SK-N-SH (cell line): ENCODE data around the gene PRR12. TPM values are rescaled to one million over a fixed set of nuclear protein-coding genes. Genes with fewer than 3 reads are reported as not detected.

Source experiments
- CTCF ChIA-PET: fragments of 300-600, 350-600 bp; formaldehyde crosslinking; extraction: SDS; loops from one replicate; lab custom pipeline; 2021; lab: Yijun Ruan, JAX
- POLR2A ChIA-PET: fragments of 350-600 bp; sonication (Branson Sonifier 250); formaldehyde crosslinking; extraction: SDS; loops from one replicate; lab custom pipeline; 2020; ENCODE audit warnings: antibody characterized with exemption, inconsistent platforms; lab: Yijun Ruan, JAX
- DNase-seq: peaks from one replicate; pipeline ENCODE4 v3.0.0; 2012
- H2AFZ ChIP-seq: fragments of 200-600 bp; sonication (generic); 2 replicates; pipeline ENCODE4 v1.8.1; 2016; ENCODE audit warnings: antibody characterized with exemption, mild to moderate bottlenecking, low read depth
- H3F3A ChIP-seq: fragments of 200-600 bp; sonication (generic); replicated peaks from 2 replicates; pipeline ENCODE3; 2016; ENCODE audit warnings: antibody characterized with exemption, mild to moderate bottlenecking; ENCODE audit not compliant: insufficient read depth
- H3K27ac ChIP-seq, 2 experiments: fragments of 200-500 bp in 1 of 2; fragments of 200-600 bp in 1 of 2; sonication (Bioruptor generic) in 1 of 2; sonication (generic), shearing (Covaris generic) in 1 of 2; 2 replicates each; pipeline versions ENCODE4 v1.5.1 to v1.6.1; 2014 to 2016; ENCODE audit warnings: low read depth in 2 of 2, inconsistent platforms in 1 of 2, low read length in 1 of 2, mild to moderate bottlenecking in 1 of 2, mixed read lengths in 1 of 2
- H3K27me3 ChIP-seq: fragments of 200-600 bp; sonication (generic), shearing (Covaris generic); 2 replicates; pipeline ENCODE4 v1.6.1; 2016; ENCODE audit warnings: mixed run types; ENCODE audit not compliant: insufficient read depth
- H3K36me3 ChIP-seq, 2 experiments: fragments of 200-500 bp in 1 of 2; fragments of 200-600 bp in 1 of 2; sonication (Bioruptor generic) in 1 of 2; sonication (generic) in 1 of 2; replicated peaks in 1 of 2; 2 replicates each; pipeline versions ENCODE3 to v1.5.1; 2014 to 2016; ENCODE audit warnings: low read length in 1 of 2, mild to moderate bottlenecking in 1 of 2; ENCODE audit not compliant: insufficient read depth in 2 of 2, control insufficient read depth in 1 of 2
- H3K4me1 ChIP-seq, 2 experiments: fragments of 200-500 bp in 1 of 2; fragments of 200-600 bp in 1 of 2; sonication (Bioruptor generic) in 1 of 2; sonication (generic), shearing (Covaris generic) in 1 of 2; 2 replicates each; pipeline versions ENCODE4 v1.5.1 to v1.6.1; 2014 to 2016; ENCODE audit warnings: low read depth in 1 of 2, low read length in 1 of 2, mixed run types in 1 of 2; ENCODE audit not compliant: insufficient read depth in 2 of 2, control insufficient read depth in 1 of 2
- H3K4me2 ChIP-seq: fragments of 200-600 bp; sonication (generic), shearing (Covaris generic); 2 replicates; pipeline ENCODE4 v1.6.1; 2017; ENCODE audit warnings: mixed run types
- H3K4me3 ChIP-seq, 2 experiments: fragments of 200-500 bp in 1 of 2; fragments of 200-600 bp in 1 of 2; sonication (Bioruptor generic) in 1 of 2; sonication (generic), shearing (Covaris generic) in 1 of 2; 2 replicates each; pipeline versions ENCODE4 v1.5.1 to v1.8.1; 2014 to 2016; ENCODE audit warnings: low read depth in 2 of 2, inconsistent platforms in 1 of 2, low read length in 1 of 2, mild to moderate bottlenecking in 1 of 2, mixed read lengths in 1 of 2, moderate library complexity in 1 of 2
- H3K79me2 ChIP-seq: fragments of 200-600 bp; sonication (generic); 2 replicates; pipeline ENCODE4 v1.8.1; 2017; ENCODE audit warnings: mild to moderate bottlenecking; ENCODE audit not compliant: insufficient read depth
- H3K9ac ChIP-seq: fragments of 200-600 bp; sonication (generic); 2 replicates; pipeline ENCODE4 v1.6.1; 2017; ENCODE audit warnings: mixed run types
- H3K9me2 ChIP-seq: fragments of 200-600 bp; sonication (generic); 2 replicates; pipeline ENCODE4 v1.6.1; 2017; ENCODE audit warnings: mixed run types
- H3K9me3 ChIP-seq: fragments of 200-600 bp; sonication (generic); 2 replicates; pipeline ENCODE4 v1.6.1; 2017; ENCODE audit warnings: mixed run types, mild to moderate bottlenecking, moderate library complexity
- H4K20me1 ChIP-seq: fragments of 200-600 bp; sonication (generic); 2 replicates; pipeline ENCODE4 v1.6.1; 2017; ENCODE audit warnings: mild to moderate bottlenecking, mixed run types; ENCODE audit not compliant: insufficient read depth
- ELF1 ChIP-seq: IDR thresholded peaks from 2 replicates; pipeline ENCODE4 v1.4.0; 2012
- FOSL2 ChIP-seq: IDR thresholded peaks from 2 replicates; pipeline ENCODE4 v1.4.0; 2012; ENCODE audit warnings: low read depth, mild to moderate bottlenecking, moderate library complexity, borderline replicate concordance
- GABPA ChIP-seq: IDR thresholded peaks from 2 replicates; pipeline ENCODE4 v1.4.0; 2012; ENCODE audit warnings: low read depth, mild to moderate bottlenecking
- GATA2 ChIP-seq: sonication (generic); formaldehyde crosslinking; IDR thresholded peaks from 2 replicates; pipeline ENCODE4 v1.5.0; 2020; ENCODE audit warnings: mild to moderate bottlenecking, missing genetic modification reagents
- JUND ChIP-seq: IDR thresholded peaks from 2 replicates; pipeline ENCODE4 v1.4.0; 2012
- MAX ChIP-seq: IDR thresholded peaks from 2 replicates; pipeline ENCODE4 v1.4.0; 2012; ENCODE audit warnings: low read depth
- MEF2A ChIP-seq: IDR thresholded peaks from 2 replicates; pipeline ENCODE4 v1.4.0; 2012; ENCODE audit warnings: low read depth, borderline replicate concordance
- MXI1 ChIP-seq: IDR thresholded peaks from 2 replicates; pipeline ENCODE4 v1.6.1; 2012; ENCODE audit warnings: mild to moderate bottlenecking, low read depth, low read length, improper control_type of control experiment
- NFIC ChIP-seq: IDR thresholded peaks from 2 replicates; pipeline ENCODE4 v1.4.0; 2012; ENCODE audit warnings: borderline replicate concordance
- POLR2AphosphoS5 ChIP-seq: IDR thresholded peaks from 2 replicates; pipeline ENCODE4 v1.6.1; 2012; ENCODE audit warnings: low read depth, low read length
- RAD21 ChIP-seq: IDR thresholded peaks from 2 replicates; pipeline ENCODE4 v1.6.1; 2012; ENCODE audit warnings: mild to moderate bottlenecking, low read length
- TCF12 ChIP-seq: IDR thresholded peaks from 2 replicates; pipeline ENCODE4 v1.4.0; 2012
- TEAD4 ChIP-seq: IDR thresholded peaks from 2 replicates; pipeline ENCODE4 v1.4.0; 2012; ENCODE audit warnings: mild to moderate bottlenecking, borderline replicate concordance; ENCODE audit not compliant: insufficient read depth
- USF1 ChIP-seq: IDR thresholded peaks from 2 replicates; pipeline ENCODE4 v1.4.0; 2012; ENCODE audit warnings: low read depth, borderline replicate concordance
- YY1 ChIP-seq: IDR thresholded peaks from 2 replicates; pipeline ENCODE4 v1.4.0; 2012; ENCODE audit warnings: low read depth, mild to moderate bottlenecking
- ZBTB33 ChIP-seq: IDR thresholded peaks from 2 replicates; pipeline ENCODE4 v1.4.0; 2012; ENCODE audit warnings: low read depth, borderline replicate concordance
- WGBS: methylation state at CpG from one replicate; pipeline ENCODE4 v1.1.6; 2017; ENCODE audit warnings: low lambda C conversion rate; 5-methylcytosine and 5-hydroxymethylcytosine counted together
- polyA plus RNA-seq, 3 experiments: library from polyadenylated mRNA; depleted of rRNA; stranded (reverse); fragments of >200 nt; gene quantifications; 2 replicates each; pipeline ENCODE4 v1.2.3, GENCODE V29; 2012
- TF ChIP-seq, protein P1 (sequence below): fragments of 200-600 bp; sonication (generic); IDR thresholded peaks from 2 replicates; pipeline ENCODE4 v1.6.1; 2017; ENCODE audit warnings: antibody characterized with exemption, mild to moderate bottlenecking, moderate library complexity
- TF ChIP-seq, protein P2 (sequence below): fragments of 150-350 bp; IDR thresholded peaks from 2 replicates; pipeline ENCODE4 v1.6.1; 2016; ENCODE audit warnings: mild to moderate bottlenecking, low read depth, low read length

PRR12 gene
- polyA plus RNA-seq, 1 of the 3 experiments (the other 2 are of a cell fraction) = 1.7 TPM

DNA sequence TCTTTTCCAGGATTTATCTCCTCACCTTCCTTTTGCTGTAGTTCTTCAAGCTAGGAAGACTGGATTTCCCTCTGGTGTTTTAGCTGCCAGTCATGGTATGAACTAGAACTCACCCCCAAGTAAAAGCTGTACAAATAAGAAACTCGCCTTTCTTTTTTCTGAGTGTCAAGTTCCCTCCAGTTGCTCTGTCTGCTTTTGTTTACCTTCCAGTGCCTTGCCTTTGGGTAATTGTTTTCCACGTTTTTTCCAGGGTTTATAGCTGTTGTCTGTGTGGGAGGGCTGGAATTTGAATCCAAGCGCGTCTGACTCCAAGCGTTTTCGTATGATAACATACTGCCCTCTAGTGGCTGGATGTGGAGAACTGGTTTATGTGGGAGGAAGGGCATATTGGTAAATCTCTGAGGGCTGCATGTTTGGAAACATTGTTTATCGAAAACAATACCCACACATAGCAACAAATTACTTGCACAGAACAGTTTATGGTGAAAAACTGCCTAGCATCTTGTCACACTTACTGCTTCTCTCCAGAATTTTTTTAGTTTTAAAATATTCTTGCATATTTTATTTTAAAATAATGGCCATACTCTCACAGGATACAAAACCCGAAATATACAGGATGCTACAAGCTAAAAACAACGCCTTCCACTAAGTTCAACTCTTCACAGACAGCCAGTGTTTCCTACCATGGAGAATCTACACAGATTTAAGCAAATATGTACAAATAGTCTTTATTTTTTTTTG lies 44.0 kb upstream of the PRR12 start (continued):
- TF ChIP-seq, protein P1, sequence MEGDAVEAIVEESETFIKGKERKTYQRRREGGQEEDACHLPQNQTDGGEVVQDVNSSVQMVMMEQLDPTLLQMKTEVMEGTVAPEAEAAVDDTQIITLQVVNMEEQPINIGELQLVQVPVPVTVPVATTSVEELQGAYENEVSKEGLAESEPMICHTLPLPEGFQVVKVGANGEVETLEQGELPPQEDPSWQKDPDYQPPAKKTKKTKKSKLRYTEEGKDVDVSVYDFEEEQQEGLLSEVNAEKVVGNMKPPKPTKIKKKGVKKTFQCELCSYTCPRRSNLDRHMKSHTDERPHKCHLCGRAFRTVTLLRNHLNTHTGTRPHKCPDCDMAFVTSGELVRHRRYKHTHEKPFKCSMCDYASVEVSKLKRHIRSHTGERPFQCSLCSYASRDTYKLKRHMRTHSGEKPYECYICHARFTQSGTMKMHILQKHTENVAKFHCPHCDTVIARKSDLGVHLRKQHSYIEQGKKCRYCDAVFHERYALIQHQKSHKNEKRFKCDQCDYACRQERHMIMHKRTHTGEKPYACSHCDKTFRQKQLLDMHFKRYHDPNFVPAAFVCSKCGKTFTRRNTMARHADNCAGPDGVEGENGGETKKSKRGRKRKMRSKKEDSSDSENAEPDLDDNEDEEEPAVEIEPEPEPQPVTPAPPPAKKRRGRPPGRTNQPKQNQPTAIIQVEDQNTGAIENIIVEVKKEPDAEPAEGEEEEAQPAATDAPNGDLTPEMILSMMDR = peak; percentile 87
- no peak for TF ChIP-seq POLR2AphosphoS5
- no peak for TF ChIP-seq TCF12
- no peak for TF ChIP-seq JUND
- TF ChIP-seq RAD21 = peak; percentile 94
- TF ChIP-seq GATA2 = no peak
- TF ChIP-seq FOSL2 = no peak
- TF ChIP-seq ZBTB33 = no peak
- TF ChIP-seq YY1 = no peak
- TF ChIP-seq USF1 = no peak
- peak; percentile 42; the same call in 1 of the 2 replicates for TF ChIP-seq MAX

DNA sequence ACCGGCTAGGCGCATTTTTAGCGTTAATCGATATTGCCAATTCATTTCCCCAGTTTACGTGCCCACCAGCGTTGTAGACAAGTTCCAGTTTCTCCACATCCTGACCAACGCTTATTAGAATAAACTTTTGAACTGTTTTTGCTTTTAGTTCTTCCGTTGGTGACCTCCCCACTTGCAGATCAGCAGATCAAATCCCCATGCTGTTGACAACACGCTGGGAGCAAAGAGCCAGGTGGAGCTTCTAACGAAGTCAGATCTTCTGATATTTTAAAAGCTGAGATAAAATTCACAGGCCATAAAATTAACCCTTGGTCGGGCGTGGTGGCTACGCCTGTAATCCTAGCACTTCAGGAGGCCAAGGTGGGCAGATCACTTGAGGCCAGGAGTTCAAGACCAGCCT lies 41.9 kb upstream of the PRR12 start:
- Histone ChIP-seq H3K27ac (no peak overlapping the region), H3K4me1 (no peaks in the 10 kb centered on the region), H4K20me1 (no peaks in the 10 kb centered on the region), H3K27me3 (no peaks in the 10 kb centered on the region), H3K9me2 (no peaks in the 10 kb centered on the region), H3K4me2 (no peak overlapping the region), H3F3A (peaks cover 22% of the 10 kb centered on the region), H3K79me2 (no peaks in the 10 kb centered on the region), H3K9ac (no peak overlapping the region), H3K9me3 (no peaks in the 10 kb centered on the region), H2AFZ (no peak overlapping the region), H3K4me3 (no peak overlapping the region)
- 86% methylated on average over 13 of the region's 13 CpGs for WGBS
- POLR2A ChIA-PET = interaction anchor here (0.6 to 1.7 kb wide), 2 partner anchors 28 to 53 kb away, joined by 3 to 4 read pairs; partner anchors contain the start of gene RPS11
- CTCF ChIA-PET = interaction anchor here (1.4 to 10.0 kb wide), 4 partner anchors 13 to 76 kb away, joined by 3 to 87 read pairs (median 31); partner anchors contain the start of gene FLT3LG
- DNase-seq = no peak
- TF ChIP-seq TEAD4 (no peak), ELF1 (no peak), MAX (no peak), FOSL2 (no peak), POLR2AphosphoS5 (no peak), GABPA (no peak), MXI1 (no peak), MEF2A (no peak), USF1 (no peak), NFIC (no peak)
- TF ChIP-seq, protein P2, sequence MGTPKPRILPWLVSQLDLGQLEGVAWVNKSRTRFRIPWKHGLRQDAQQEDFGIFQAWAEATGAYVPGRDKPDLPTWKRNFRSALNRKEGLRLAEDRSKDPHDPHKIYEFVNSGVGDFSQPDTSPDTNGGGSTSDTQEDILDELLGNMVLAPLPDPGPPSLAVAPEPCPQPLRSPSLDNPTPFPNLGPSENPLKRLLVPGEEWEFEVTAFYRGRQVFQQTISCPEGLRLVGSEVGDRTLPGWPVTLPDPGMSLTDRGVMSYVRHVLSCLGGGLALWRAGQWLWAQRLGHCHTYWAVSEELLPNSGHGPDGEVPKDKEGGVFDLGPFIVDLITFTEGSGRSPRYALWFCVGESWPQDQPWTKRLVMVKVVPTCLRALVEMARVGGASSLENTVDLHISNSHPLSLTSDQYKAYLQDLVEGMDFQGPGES = no peak
- TF ChIP-seq, all 33 proteins: peak for 0
- H3K36me3 ChIP-seq = no peaks in the 10 kb centered on the region
